Activated naive CD8-positive, alpha-beta T cell (primary cell): ENCODE measurements around the gene TMEM191C.
A peak's percentile ranks its signal among the peaks of the same experiment; 100 is the strongest.
"Not testable (repeated sequence)": the region's sequence is repeated elsewhere in the genome, so short reads cannot be mapped to it uniquely, and the experiment has no call there.

Experiments used
- H3K27ac Mint-ChIP-seq: one replicate; pipeline ENCODE4 v1.8.0; 2021; ENCODE audit warnings: mixed read lengths
- H3K27me3 Mint-ChIP-seq: one replicate; pipeline ENCODE4 v1.8.0; 2021; ENCODE audit warnings: mixed read lengths
- H3K36me3 Mint-ChIP-seq: one replicate; pipeline ENCODE4 v1.8.0; 2021; ENCODE audit warnings: mixed read lengths
- H3K4me1 Mint-ChIP-seq: one replicate; pipeline ENCODE4 v1.8.0; 2021; ENCODE audit warnings: low read depth, mixed read lengths
- H3K4me3 Mint-ChIP-seq: one replicate; pipeline ENCODE4 v1.8.0; 2021; ENCODE audit warnings: mild to moderate bottlenecking, mixed read lengths
- H3K9me3 Mint-ChIP-seq: one replicate; pipeline ENCODE4 v1.8.0; 2021; ENCODE audit warnings: low read depth, mixed read lengths

The TMEM191C gene

DNA sequence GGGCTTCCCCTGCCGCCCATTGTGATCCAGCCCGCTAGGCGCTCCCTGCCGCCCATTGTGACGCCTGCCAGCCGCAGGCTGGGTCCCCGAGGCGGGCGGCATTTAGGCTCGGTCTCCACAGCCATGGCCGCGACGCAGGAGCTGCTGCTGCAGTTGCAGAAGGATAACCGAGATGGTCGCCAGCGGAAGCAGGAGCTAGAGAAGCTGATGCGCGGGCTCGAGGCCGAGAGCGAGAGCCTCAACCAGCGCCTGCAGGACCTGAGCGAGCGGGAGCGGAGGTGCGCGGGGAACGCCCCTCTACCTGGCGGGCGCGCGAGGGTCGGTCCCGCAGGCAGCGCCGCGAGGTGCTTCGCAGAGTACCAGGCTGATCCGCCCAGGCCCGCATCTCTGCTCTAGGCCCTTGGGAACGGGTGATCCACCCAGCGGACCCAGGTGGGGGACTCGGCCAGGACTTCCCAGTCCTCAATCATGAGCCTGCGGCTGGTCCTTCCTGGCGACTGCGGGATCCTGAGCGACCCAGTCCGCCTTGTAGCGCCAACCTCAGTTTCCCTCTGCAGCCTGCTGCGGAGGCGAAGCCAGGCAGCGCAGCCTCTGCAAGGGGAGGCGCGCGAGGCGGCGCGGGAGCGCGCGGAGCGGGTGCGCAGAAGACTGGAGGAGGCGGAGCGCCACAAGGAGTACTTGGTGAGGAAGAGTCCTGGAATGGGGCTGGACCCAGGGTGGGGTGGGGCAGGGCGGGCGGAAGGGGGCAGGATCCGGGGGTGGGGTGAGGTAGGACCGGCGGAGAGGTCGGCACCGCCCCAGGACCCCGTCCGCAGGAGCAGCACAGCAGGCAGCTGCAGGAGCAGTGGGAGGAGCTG is at the start of gene TMEM191C:
TSS of gene TMEM191C (plus strand) at position 51 of the 857 bp plus-strand sequence. CDS start at position 124, 73 bp downstream.
- not testable (repeated sequence) for H3K9me3 Mint-ChIP-seq, H3K4me1 Mint-ChIP-seq, H3K27me3 Mint-ChIP-seq, H3K36me3 Mint-ChIP-seq
- H3K4me3 Mint-ChIP-seq: peak within 1 kb of the TSS; percentile 87
- peak within 1 kb of the TSS; percentile 54 for H3K27ac Mint-ChIP-seq

- not testable (repeated sequence) for H3K9me3 Mint-ChIP-seq
Measured at GRCh38 chr22:21417853-21418252, 49.3 kb upstream of the TMEM191C start.

DNA sequence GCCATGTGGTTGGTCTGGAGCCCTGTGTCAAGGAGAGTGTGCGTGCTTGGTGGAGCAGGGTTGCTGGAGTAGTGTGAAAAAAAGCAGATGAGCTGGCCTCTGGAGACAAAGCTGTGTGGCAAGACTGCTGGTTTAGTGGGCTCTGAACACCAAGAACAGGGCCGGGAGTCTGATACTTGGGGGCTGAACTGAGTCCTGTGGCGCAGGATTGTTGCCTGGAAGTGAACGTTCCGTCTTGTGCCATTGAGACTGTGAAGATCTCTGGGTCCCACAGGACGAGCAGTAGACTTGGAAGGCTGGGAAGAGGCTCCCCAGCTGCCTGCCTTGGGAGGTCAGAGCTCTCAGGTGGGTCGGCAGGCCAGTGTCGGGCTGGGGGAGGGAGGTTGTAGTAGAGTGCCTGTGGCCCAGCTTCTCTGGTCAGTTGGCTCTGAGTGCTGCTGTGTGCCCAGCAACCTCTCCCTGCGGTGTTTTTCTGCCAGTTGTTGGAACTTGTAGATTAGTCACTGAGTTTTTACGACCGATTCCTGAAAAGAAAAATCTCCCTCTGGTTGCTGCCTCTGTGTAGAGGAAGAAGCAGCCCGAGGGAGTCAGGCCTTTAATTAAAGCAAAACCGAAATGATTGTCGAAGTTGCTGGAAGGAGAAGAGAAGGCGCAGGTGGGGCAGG is 48.1 kb upstream of the TMEM191C start:
- H3K4me1 Mint-ChIP-seq, H3K9me3 Mint-ChIP-seq, H3K4me3 Mint-ChIP-seq, H3K36me3 Mint-ChIP-seq, H3K27ac Mint-ChIP-seq, H3K27me3 Mint-ChIP-seq: not testable (repeated sequence)

More at GRCh38 chr22:21417853-21418252, 49.3 kb upstream of the TMEM191C start:
- H3K36me3 Mint-ChIP-seq, H3K4me1 Mint-ChIP-seq, H3K27me3 Mint-ChIP-seq, H3K27ac Mint-ChIP-seq: not testable (repeated sequence)
- peak overlapping the region; percentile 52 for H3K4me3 Mint-ChIP-seq

DNA sequence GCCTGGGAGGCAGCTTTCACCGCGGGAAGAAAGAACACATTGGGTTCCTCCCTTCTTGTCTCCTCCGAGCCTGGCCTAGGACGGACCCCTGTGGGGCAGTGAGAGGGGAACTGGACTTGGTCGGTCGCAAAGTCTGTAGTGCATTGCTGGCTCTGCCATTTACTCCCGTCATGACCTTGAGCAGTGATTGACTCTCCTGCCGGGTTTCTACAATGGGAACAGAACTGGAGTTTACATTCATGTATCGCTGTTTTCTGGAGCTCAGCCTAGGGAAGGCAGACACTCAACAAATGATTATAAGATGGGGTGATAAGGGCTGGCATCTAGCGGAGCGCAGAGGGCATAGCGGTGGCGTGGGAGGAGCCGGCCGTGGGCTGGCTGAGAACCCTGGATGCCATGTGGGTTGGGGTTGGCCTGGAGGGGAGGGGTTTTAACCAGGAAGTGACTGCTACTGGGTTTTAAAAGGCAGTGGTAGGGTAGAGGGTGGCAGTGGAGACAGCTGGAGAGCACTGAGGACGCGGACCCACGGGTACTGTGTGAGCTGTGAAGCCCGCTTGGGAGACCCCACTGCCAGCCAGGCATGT is 46.9 kb upstream of the TMEM191C start:
- H3K4me3 Mint-ChIP-seq, H3K36me3 Mint-ChIP-seq, H3K27me3 Mint-ChIP-seq, H3K4me1 Mint-ChIP-seq, H3K9me3 Mint-ChIP-seq, H3K27ac Mint-ChIP-seq: not testable (repeated sequence)

DNA sequence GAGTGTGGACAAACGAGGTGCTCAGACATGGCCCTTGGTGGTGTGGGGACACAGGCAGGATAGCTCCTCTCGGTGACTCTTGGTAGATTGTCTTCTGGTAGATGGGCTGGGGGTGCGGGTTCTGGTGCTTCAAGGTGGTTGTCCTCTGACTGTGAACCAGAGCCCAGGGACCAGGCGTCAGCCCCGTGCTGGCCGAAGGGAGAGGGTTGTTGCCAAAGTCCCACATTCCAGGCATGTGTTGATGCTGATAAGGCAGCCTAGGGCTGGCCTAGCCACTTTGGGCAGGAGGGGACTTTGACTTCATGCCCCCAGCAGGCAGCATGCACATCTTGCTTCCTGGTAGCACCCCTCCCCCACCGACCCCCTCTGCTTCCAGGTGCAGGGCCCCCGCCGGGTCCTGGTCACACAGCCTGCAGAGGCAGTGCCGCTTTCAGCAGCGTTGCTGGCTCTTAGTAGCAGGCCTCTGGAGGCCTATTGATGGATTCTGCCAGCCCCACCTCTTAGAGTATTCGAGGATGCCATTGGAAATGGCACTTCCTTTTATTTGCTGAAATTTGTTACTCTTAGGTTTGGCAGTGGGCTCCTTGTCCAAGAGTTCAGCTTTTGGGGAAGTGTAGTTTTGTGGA is 43.0 kb upstream of the TMEM191C start:
- H3K27ac Mint-ChIP-seq, H3K4me3 Mint-ChIP-seq, H3K36me3 Mint-ChIP-seq, H3K27me3 Mint-ChIP-seq, H3K9me3 Mint-ChIP-seq, H3K4me1 Mint-ChIP-seq: not testable (repeated sequence)

DNA sequence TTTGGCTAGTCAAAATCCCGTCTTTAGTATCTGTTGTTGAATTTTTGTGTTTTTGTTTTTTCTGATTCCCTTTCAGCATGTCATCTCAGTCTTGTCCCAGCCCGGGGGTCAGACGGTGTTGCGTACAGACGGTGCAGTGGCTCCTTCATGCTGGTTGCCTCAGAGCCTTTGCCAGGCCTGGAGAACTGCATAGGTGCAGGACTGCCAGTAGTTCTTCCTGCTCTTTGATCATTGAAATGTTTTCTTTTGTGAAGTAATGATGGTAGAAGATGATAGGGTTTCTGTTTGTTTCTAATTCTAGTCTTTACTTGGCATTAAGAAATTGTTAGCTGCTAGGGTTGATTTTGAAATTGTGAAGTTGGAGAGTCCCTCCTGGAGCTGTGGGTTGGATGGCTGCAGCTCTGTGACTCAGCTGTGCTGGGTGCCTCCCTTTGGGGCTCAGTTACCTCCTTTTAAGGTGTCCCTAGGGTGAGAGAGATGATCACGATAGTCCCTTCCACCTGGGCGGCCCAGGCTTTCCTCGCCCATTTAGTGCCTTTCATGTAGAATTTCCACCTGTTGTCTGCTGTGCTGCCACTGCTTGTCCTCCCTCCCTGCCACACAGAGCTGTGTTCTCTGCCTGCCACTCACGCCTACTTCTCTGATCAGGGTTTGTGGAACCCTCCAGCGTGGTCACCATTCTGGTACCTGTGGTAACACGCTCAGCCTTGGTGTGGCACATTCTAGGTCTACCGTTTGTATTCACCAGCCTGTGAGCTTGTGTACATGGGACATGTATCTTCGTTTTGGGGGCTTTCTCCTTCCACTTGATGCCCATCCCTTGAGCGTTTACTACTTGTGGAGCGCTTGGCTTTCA is 32.6 kb upstream of the TMEM191C start:
- not testable (repeated sequence) for H3K27ac Mint-ChIP-seq, H3K4me3 Mint-ChIP-seq, H3K27me3 Mint-ChIP-seq, H3K9me3 Mint-ChIP-seq, H3K4me1 Mint-ChIP-seq, H3K36me3 Mint-ChIP-seq

- H3K27me3 Mint-ChIP-seq, H3K4me1 Mint-ChIP-seq, H3K4me3 Mint-ChIP-seq, H3K36me3 Mint-ChIP-seq, H3K9me3 Mint-ChIP-seq, H3K27ac Mint-ChIP-seq: not testable (repeated sequence)
Measured at GRCh38 chr22:21435998-21436810, 31.0 kb upstream of the TMEM191C start.

DNA sequence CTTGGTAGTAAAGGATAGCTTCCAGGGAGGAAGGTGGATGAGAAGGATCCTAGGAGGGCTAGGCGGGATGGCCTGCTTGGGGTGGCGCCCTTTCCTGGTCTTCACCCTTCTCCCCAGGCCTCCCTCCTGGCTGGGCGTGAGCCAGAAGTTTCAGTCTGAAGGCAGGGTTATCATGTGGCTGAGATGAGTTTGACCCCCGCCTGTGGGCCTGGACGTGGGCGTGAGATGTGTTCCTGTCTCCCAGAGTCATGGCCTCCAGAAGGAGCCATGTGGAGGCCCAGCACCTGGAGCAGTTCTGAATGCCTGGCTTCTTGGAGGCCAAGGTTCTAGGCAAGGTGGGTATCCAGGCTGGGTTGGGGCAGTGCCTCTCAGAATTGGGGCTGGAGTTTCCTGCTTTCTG is 29.2 kb upstream of the TMEM191C start:
- H3K9me3 Mint-ChIP-seq, H3K36me3 Mint-ChIP-seq, H3K4me1 Mint-ChIP-seq, H3K4me3 Mint-ChIP-seq, H3K27me3 Mint-ChIP-seq, H3K27ac Mint-ChIP-seq: not testable (repeated sequence)

GRCh38 chr22:21440018-21440636 is 27.1 kb upstream of the TMEM191C start:
- H3K9me3 Mint-ChIP-seq, H3K4me1 Mint-ChIP-seq, H3K4me3 Mint-ChIP-seq, H3K27ac Mint-ChIP-seq, H3K36me3 Mint-ChIP-seq, H3K27me3 Mint-ChIP-seq: not testable (repeated sequence)

GRCh38 chr22:21440676-21441075 is 26.5 kb upstream of the TMEM191C start:
- not testable (repeated sequence) for H3K4me3 Mint-ChIP-seq, H3K27ac Mint-ChIP-seq, H3K27me3 Mint-ChIP-seq, H3K36me3 Mint-ChIP-seq, H3K4me1 Mint-ChIP-seq, H3K9me3 Mint-ChIP-seq

DNA sequence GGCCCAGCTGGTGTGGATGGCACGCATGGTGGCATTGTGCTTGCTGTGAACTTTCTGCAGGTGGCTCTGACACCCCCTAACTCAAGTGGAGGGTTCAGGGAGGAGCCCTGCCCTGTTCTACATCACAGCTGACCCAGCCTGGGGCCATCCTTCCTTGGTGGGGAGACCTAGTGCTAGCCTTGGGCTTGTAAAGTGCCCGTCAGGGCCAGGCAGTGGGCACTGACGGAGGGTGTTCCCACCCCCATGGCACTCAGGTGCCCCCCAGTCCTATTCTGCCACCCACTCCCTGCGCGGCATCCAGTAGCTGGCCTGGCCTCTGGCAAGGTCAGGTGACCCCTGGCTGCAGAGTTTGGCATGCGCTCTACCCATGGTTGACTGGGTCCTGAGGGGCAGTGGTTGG is 26.0 kb upstream of the TMEM191C start:
- not testable (repeated sequence) for H3K27ac Mint-ChIP-seq, H3K27me3 Mint-ChIP-seq, H3K9me3 Mint-ChIP-seq, H3K4me1 Mint-ChIP-seq, H3K36me3 Mint-ChIP-seq, H3K4me3 Mint-ChIP-seq

DNA sequence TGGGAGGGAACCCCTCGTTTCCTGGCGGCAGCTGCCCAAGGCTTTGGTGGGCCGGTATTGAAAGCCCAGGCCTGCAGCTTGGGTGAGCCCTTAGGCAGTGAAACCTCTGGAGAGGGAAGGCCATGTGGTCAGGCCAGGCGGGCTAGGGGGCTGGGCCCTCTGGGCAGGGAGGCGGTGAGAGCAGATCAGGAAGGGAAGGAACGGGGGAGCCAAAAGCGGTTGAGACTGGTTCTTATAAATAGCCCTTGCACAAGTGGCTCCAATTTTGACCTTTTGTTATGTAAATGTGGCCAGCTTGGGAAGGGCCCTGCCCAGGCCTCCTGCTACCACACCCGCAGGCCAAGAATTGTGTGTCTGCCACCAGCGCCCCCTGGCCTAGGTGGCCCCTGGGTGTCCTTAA is 25.1 kb upstream of the TMEM191C start:
- not testable (repeated sequence) for H3K4me3 Mint-ChIP-seq, H3K9me3 Mint-ChIP-seq, H3K27ac Mint-ChIP-seq, H3K27me3 Mint-ChIP-seq, H3K4me1 Mint-ChIP-seq, H3K36me3 Mint-ChIP-seq

DNA sequence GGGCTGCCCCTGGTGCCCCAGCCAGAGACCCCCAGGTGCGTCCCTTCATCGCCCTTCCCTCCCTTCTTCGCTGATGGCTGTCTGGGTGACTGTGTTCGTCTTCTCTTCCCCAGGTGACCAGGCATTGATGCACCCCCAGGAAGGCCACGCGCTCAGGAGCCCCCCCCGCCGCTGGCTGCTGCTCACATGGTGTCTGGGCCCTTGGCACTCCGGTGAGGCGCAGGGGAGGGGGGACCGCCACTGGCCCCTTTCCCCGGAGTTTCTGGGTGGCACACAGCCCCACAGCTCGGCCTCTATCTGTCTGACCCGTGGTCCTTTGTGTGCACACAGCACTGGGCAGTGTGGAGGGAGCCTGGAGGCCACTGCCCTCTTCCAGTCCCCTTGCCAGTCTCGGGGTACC is 24.5 kb upstream of the TMEM191C start:
- H3K4me1 Mint-ChIP-seq, H3K4me3 Mint-ChIP-seq, H3K36me3 Mint-ChIP-seq, H3K27ac Mint-ChIP-seq, H3K27me3 Mint-ChIP-seq, H3K9me3 Mint-ChIP-seq: not testable (repeated sequence)
